ENCODE data around the gene TMX1.

TMX1 gene

DNA sequence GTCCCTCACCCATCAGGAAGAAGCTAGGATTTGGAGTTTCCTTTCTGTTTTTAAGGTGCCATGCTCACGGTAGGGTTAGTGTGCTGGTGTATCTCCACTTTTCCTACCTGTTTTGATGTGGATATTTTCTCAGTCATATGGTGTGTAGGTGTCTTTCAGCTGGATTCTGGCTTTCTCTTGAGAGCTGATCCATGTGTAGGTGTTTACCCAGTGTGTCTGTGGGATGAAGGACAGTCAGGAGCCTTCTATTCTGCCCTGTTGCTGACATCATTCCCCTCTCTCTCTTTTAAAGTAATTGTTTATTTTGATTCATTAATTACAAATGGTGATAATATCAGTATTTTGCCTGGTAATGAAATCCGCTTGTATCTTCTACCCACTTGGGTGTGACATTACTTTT lies 22.8 kb downstream of the TMX1 start:
- H3K79me2 ChIP-seq (ENCODE audit: insufficient read depth, low read length): no peaks in the 10 kb centered on the region
- no peaks in the 10 kb centered on the region for H3K27me3 ChIP-seq (ENCODE audit: insufficient read depth, low read length, poor library complexity, severe bottlenecking)
- H3K4me2 ChIP-seq (ENCODE audit: low read depth, low read length, poor library complexity, severe bottlenecking): no peak overlapping the region
- no peak for TF ChIP-seq EZH2phosphoT487 (IDR thresholded peaks at IDR 0.05; ENCODE audit: borderline replicate concordance)
- TF ChIP-seq, protein P1, sequence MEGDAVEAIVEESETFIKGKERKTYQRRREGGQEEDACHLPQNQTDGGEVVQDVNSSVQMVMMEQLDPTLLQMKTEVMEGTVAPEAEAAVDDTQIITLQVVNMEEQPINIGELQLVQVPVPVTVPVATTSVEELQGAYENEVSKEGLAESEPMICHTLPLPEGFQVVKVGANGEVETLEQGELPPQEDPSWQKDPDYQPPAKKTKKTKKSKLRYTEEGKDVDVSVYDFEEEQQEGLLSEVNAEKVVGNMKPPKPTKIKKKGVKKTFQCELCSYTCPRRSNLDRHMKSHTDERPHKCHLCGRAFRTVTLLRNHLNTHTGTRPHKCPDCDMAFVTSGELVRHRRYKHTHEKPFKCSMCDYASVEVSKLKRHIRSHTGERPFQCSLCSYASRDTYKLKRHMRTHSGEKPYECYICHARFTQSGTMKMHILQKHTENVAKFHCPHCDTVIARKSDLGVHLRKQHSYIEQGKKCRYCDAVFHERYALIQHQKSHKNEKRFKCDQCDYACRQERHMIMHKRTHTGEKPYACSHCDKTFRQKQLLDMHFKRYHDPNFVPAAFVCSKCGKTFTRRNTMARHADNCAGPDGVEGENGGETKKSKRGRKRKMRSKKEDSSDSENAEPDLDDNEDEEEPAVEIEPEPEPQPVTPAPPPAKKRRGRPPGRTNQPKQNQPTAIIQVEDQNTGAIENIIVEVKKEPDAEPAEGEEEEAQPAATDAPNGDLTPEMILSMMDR (conservative IDR thresholded peaks at IDR 0.05; ENCODE audit: low read length): no peak
- no peak overlapping the region for H3K9ac ChIP-seq (ENCODE audit: low read depth, low read length, poor library complexity, severe bottlenecking)
- 0 out of 2 replicates have a peak, but pooled peaks cover 3% of the 10 kb centered on the region for H3F3A ChIP-seq (ENCODE audit: low read depth)
- H4K20me1 ChIP-seq (ENCODE audit: insufficient read depth, low read length, poor library complexity, severe bottlenecking): peaks cover 3% of the 10 kb centered on the region
- no peaks in the 10 kb centered on the region for H3K9me2 ChIP-seq (replicated peaks; ENCODE audit: low read depth, low read length)
- no peak overlapping the region for H2AFZ ChIP-seq (ENCODE audit: low read length)
- H3K4me1 ChIP-seq (ENCODE audit: insufficient read depth, low read length, poor library complexity, severe bottlenecking): peaks cover 3% of the 10 kb centered on the region
- no peaks in the 10 kb centered on the region for H3K9me3 ChIP-seq (ENCODE audit: insufficient read depth, low read depth, low read length)
- no peak overlapping the region for H3K4me3 ChIP-seq (ENCODE audit: low read length, poor library complexity, severe bottlenecking)
- H3K36me3 ChIP-seq (ENCODE audit: insufficient read depth, low read length): peaks cover 6% of the 10 kb centered on the region; the same call in 1 of the 2 replicates

DNA sequence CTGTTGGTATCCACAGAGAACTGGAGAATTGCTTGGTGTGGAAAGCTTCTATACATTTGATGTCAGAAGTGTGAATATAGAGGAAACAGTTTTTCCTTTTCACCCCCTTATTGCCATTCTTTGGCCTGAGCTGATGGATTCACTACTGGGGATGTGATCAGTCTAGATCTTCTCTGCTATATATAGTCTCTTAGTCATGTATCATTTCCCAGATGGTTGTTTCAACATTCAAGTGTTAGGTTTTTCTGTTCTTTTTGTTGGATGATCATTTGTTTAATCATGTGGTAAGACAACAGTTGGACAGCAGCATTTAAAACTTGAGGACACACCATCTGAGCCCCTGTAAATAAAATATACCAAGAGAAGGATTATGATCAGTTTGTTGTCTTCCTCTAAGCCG lies 29.6 kb downstream of the TMX1 start:
- TF ChIP-seq, protein P1 (conservative IDR thresholded peaks at IDR 0.05; ENCODE audit: low read length): no peak
- no peak for TF ChIP-seq EZH2phosphoT487 (IDR thresholded peaks at IDR 0.05; ENCODE audit: borderline replicate concordance)
- no peak overlapping the region for H2AFZ ChIP-seq (ENCODE audit: low read length)
- no peaks in the 10 kb centered on the region for H3K27me3 ChIP-seq (ENCODE audit: insufficient read depth, low read length, poor library complexity, severe bottlenecking)
- H3K4me1 ChIP-seq (ENCODE audit: insufficient read depth, low read length, poor library complexity, severe bottlenecking): no peaks in the 10 kb centered on the region
- H3K4me3 ChIP-seq (ENCODE audit: low read length, poor library complexity, severe bottlenecking): no peak overlapping the region
- H4K20me1 ChIP-seq (ENCODE audit: insufficient read depth, low read length, poor library complexity, severe bottlenecking): no peaks in the 10 kb centered on the region
- no peaks in the 10 kb centered on the region for H3K9me2 ChIP-seq (replicated peaks; ENCODE audit: low read depth, low read length)
- no peaks in the 10 kb centered on the region for H3F3A ChIP-seq (ENCODE audit: low read depth)
- no peaks in the 10 kb centered on the region for H3K36me3 ChIP-seq (ENCODE audit: insufficient read depth, low read length)
- H3K79me2 ChIP-seq (ENCODE audit: insufficient read depth, low read length): no peaks in the 10 kb centered on the region
- no peaks in the 10 kb centered on the region for H3K9me3 ChIP-seq (ENCODE audit: insufficient read depth, low read depth, low read length)
- H3K9ac ChIP-seq (ENCODE audit: low read depth, low read length, poor library complexity, severe bottlenecking): no peak overlapping the region
- no peak overlapping the region for H3K4me2 ChIP-seq (ENCODE audit: low read depth, low read length, poor library complexity, severe bottlenecking)

DNA sequence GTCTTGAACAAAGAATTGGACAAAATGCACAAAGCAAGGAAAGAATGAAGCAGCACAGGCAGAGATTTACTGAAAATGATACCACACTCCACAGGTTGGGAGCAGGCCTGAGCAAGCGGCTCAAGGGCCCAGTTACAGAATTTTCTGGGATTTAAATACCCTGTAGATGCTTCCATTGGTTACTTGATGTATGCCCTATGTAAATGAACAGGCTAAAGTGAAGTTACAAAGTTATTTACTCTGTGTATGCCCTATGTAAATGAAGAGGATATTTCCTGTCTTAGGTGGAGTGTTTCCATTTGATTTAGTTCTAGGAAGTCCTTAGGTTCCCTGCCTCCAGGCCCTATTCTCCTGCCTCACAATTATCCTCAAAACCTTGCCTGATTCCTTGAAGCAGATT lies 36.6 kb downstream of the TMX1 start:
- no peak for TF ChIP-seq EZH2phosphoT487 (IDR thresholded peaks at IDR 0.05; ENCODE audit: borderline replicate concordance)
- TF ChIP-seq, protein P1 (conservative IDR thresholded peaks at IDR 0.05; ENCODE audit: low read length): no peak
- Histone ChIP-seq H3K27me3 (ENCODE audit: insufficient read depth, low read length, poor library complexity, severe bottlenecking) (no peaks in the 10 kb centered on the region), H3K4me3 (ENCODE audit: low read length, poor library complexity, severe bottlenecking) (no peak overlapping the region), H3K9me3 (ENCODE audit: insufficient read depth, low read depth, low read length) (no peaks in the 10 kb centered on the region), H4K20me1 (ENCODE audit: insufficient read depth, low read length, poor library complexity, severe bottlenecking) (no peaks in the 10 kb centered on the region), H3K9me2 (replicated peaks; ENCODE audit: low read depth, low read length) (no peaks in the 10 kb centered on the region), H3K4me1 (ENCODE audit: insufficient read depth, low read length, poor library complexity, severe bottlenecking) (no peaks in the 10 kb centered on the region), H3K9ac (ENCODE audit: low read depth, low read length, poor library complexity, severe bottlenecking) (no peak overlapping the region), H3K79me2 (ENCODE audit: insufficient read depth, low read length) (no peaks in the 10 kb centered on the region), H3K36me3 (ENCODE audit: insufficient read depth, low read length) (no peaks in the 10 kb centered on the region), H3F3A (ENCODE audit: low read depth) (no peaks in the 10 kb centered on the region), H3K4me2 (ENCODE audit: low read depth, low read length, poor library complexity, severe bottlenecking) (no peak overlapping the region), H2AFZ (ENCODE audit: low read length) (no peak overlapping the region)
